Endothelial cell of umbilical vein (primary cell): ENCODE measurements around the gene SEC14L1. TPM values are rescaled to one million over a fixed set of nuclear protein-coding genes. Genes with fewer than 3 reads are reported as not detected.

Source experiments
- BruUV-seq: library from RNA; stranded (reverse); fragments of 400-500 nt; replicated peaks from 2 replicates; lab custom pipeline; 2021; lab: Mats Ljungman, UMichigan
- CTCF ChIA-PET: fragments of 300-600, 350-600 bp; sonication (Branson Sonifier 250); formaldehyde crosslinking; loops from one replicate; lab custom pipeline; 2021; ENCODE audit warnings: antibody characterized with exemption, inconsistent platforms; lab: Charles Lee
- POLR2A ChIA-PET: fragments of 300-600, 350-600 bp; sonication (Branson Sonifier 250); formaldehyde crosslinking; loops from one replicate; lab custom pipeline; 2021; ENCODE audit warnings: antibody characterized with exemption, inconsistent platforms; lab: Charles Lee
- DNase-seq: peaks from one replicate; pipeline ENCODE4 v3.0.0-alpha.2; 2011; ENCODE audit warnings: low read depth, low spot score
- FAIRE-seq: peaks from 2 replicates; lab custom pipeline; 2011; peaks lifted over from hg19 to GRCh38; lab: Jason Lieb, UNC
- H2AFZ ChIP-seq: 2 replicates; pipeline ENCODE4 v1.6.0; 2012; ENCODE audit warnings: low read depth, low read length, control low read depth, inconsistent platforms
- H3K27ac ChIP-seq: 2 replicates; pipeline ENCODE4 v1.5.1; 2011; ENCODE audit warnings: low read depth, mild to moderate bottlenecking, control low read depth, low read length, moderate library complexity; ENCODE audit not compliant: insufficient read depth
- H3K27me3 ChIP-seq, 2 experiments: 2 replicates each; pipeline versions ENCODE4 v1.6.0 to v1.6.1; 2011; ENCODE audit warnings: low read length in 2 of 2, mixed read lengths in 1 of 2; ENCODE audit not compliant: control insufficient read depth in 2 of 2, insufficient read depth in 2 of 2
- H3K36me3 ChIP-seq, 2 experiments: 2 replicates in 1 of 2; 3 replicates in 1 of 2; pipeline ENCODE4 v1.5.1; 2011; ENCODE audit warnings: low read length in 2 of 2, mild to moderate bottlenecking in 1 of 2, moderate library complexity in 1 of 2; ENCODE audit not compliant: control insufficient read depth in 2 of 2, insufficient read depth in 2 of 2; ENCODE audit errors: extremely low read depth in 1 of 2
- H3K4me1 ChIP-seq: 3 replicates; pipeline ENCODE4 v1.5.1; 2011; ENCODE audit warnings: mild to moderate bottlenecking, low read length; ENCODE audit not compliant: control insufficient read depth, insufficient read depth; ENCODE audit errors: extremely low read depth
- H3K4me2 ChIP-seq: 2 replicates; pipeline ENCODE4 v1.6.1; 2011; ENCODE audit warnings: low read length, control low read depth, mixed read lengths; ENCODE audit not compliant: insufficient read depth
- H3K4me3 ChIP-seq, 3 experiments: fragments of 200-600 bp in 1 of 3; sonication (generic), shearing (Covaris generic) in 1 of 3; replicated peaks in 1 of 3; 2 replicates each; pipeline ENCODE4 v1.5.1; 2011 to 2016; ENCODE audit warnings: control low read depth in 3 of 3, low read length in 3 of 3, mild to moderate bottlenecking in 2 of 3, inconsistent platforms in 1 of 3, low read depth in 1 of 3, moderate library complexity in 1 of 3; ENCODE audit not compliant: insufficient read depth in 1 of 3
- H3K79me2 ChIP-seq: 2 replicates; pipeline ENCODE4 v1.6.0; 2012; ENCODE audit warnings: low read length, inconsistent platforms; ENCODE audit not compliant: control insufficient read depth, insufficient read depth
- H3K9ac ChIP-seq: replicated peaks from 2 replicates; pipeline ENCODE3; 2011; ENCODE audit warnings: low read length, control low read depth; ENCODE audit not compliant: insufficient read depth; ENCODE audit errors: extremely low read depth
- H3K9me1 ChIP-seq: replicated peaks from 3 replicates; pipeline ENCODE4 v1.6.0; 2011; ENCODE audit warnings: mild to moderate bottlenecking, low read length; ENCODE audit not compliant: control insufficient read depth, insufficient read depth; ENCODE audit errors: extremely low read depth
- H3K9me3 ChIP-seq: replicated peaks from 2 replicates; pipeline ENCODE4 v1.5.1; 2012; ENCODE audit warnings: low read length, inconsistent platforms; ENCODE audit not compliant: control insufficient read depth, insufficient read depth
- H4K20me1 ChIP-seq: replicated peaks from 2 replicates; pipeline ENCODE3; 2011; ENCODE audit warnings: mild to moderate bottlenecking, low read length; ENCODE audit not compliant: control insufficient read depth, insufficient read depth; ENCODE audit errors: extremely low read depth
- CTCF ChIP-seq, 2 donors: IDR thresholded peaks; 1 replicate in 1 of 2; 2 replicates in 1 of 2; pipeline ENCODE4 v1.5.1; 2011; ENCODE audit warnings: low read length in 2 of 2, mild to moderate bottlenecking in 2 of 2, moderate library complexity in 2 of 2, control low read depth in 1 of 2, inconsistent platforms in 1 of 2, low read depth in 1 of 2; ENCODE audit not compliant: insufficient read depth in 1 of 2; ENCODE audit errors: extremely low read depth in 1 of 2
- EZH2 ChIP-seq: IDR thresholded peaks from 2 replicates; pipeline ENCODE4 v1.6.1; 2012; ENCODE audit warnings: borderline replicate concordance, low read depth, mild to moderate bottlenecking, moderate library complexity, low read length, inconsistent platforms; ENCODE audit not compliant: severe bottlenecking
- FOS ChIP-seq: IDR thresholded peaks from 2 replicates; pipeline ENCODE4 v1.6.1; 2011; ENCODE audit warnings: mild to moderate bottlenecking, low read length, moderate library complexity, borderline replicate concordance; ENCODE audit not compliant: insufficient read depth
- GATA2 ChIP-seq: IDR thresholded peaks from 2 replicates; pipeline ENCODE4 v1.7.0; 2011; ENCODE audit warnings: low read depth, mild to moderate bottlenecking, moderate library complexity, mixed read lengths, low read length; ENCODE audit not compliant: insufficient read length, insufficient read depth
- JUN ChIP-seq: IDR thresholded peaks from 2 replicates; pipeline ENCODE4 v1.6.1; 2011; ENCODE audit warnings: borderline replicate concordance, low read depth; ENCODE audit not compliant: insufficient read length, insufficient read depth
- MYC ChIP-seq: IDR thresholded peaks from one replicate; pipeline ENCODE4 v1.6.1; 2011; ENCODE audit warnings: mild to moderate bottlenecking, low read depth, low read length
- POLR2A ChIP-seq: IDR thresholded peaks from 2 replicates; pipeline ENCODE4 v1.6.1; 2012; ENCODE audit warnings: low read depth, mild to moderate bottlenecking, control low read depth, low read length
- POLR2AphosphoS5 ChIP-seq: IDR thresholded peaks from 2 replicates; pipeline ENCODE4 v1.6.1; 2012; ENCODE audit warnings: low read depth, mild to moderate bottlenecking, control low read depth, low read length, moderate library complexity; ENCODE audit not compliant: insufficient read depth
- dilution Hi-C: fragments of 300-500 bp; cut with MboI; formaldehyde crosslinking; loops from one replicate; pipeline ENCODE4 v1.15.0; 2019; ENCODE audit warnings: low sequenced_read_pairs; ENCODE audit not compliant: extremely low pct_ligation_motif_present
- intact Hi-C: fragments of 100-400 bp; cut with micrococcal nuclease; formaldehyde crosslinking; loops from one replicate; pipeline ENCODE4 v1.10.0; 2022
- polyA plus RNA-seq, 4 experiments: library from polyadenylated mRNA; depleted of rRNA in 3 of 4; stranded (reverse) in 3 of 4; unstranded in 1 of 4; fragments of >200 nt; gene quantifications; 2 replicates each; pipeline versions ENCODE4 v1.2.1 to v1.2.3, GENCODE V29; 2011 to 2012; ENCODE audit warnings: missing spikeins in 1 of 4
- total RNA-seq: library from RNA; stranded (reverse); gene quantifications from 2 replicates; pipeline ENCODE4 v1.2.3, GENCODE V29; 2021
- TF ChIP-seq, protein P1 (sequence below): IDR thresholded peaks from 2 replicates; pipeline ENCODE4 v1.6.1; 2011; ENCODE audit not compliant: insufficient read depth, insufficient read length

Gene SEC14L1
- total and polyA plus RNA-seq, 2 donors (not counting 3 experiments of a cell fraction or from before 2014, with no cell fraction given): 215 to 631 TPM

DNA sequence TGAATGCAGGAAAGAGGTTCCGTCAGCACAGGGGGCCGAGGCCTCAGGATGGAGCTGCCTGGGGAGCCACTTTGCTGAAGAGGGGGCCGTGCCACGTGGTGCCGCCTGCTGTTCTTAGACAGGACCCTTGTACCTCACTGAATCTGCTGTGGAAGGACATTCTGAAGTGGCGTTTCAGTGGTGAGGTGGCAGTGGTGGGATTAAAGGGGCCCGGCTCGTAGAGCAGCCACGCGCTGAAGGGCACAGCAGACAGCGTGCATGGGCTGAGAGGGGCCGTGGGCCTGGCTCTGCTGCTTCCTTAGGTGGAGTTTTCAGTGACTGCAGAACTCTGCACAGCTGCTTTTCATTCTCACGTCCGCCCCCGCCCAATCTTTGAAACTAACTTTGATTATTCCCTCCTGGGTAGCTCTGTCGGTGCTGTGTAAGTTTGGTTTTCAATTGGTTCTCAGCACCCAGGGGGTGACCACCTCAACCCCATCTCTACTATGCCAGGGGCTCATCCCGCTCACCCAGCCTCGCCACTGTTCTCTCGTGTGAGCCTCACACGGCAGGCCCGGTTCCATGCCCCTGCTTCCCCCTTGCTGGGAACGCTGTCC is 70.3 kb downstream of the SEC14L1 start:
- H4K20me1 ChIP-seq: no peaks in the 10 kb centered on the region
- no peak for TF ChIP-seq GATA2
- no peak for TF ChIP-seq POLR2A
- TF ChIP-seq CTCF (IDR thresholded peaks at IDR 0.05; ENCODE audit: extremely low read depth in 1 of 2, insufficient read depth in 1 of 2, low read depth in 1 of 2, low read length in 2 of 2): no peak
- TF ChIP-seq MYC: no peak
- no peak for TF ChIP-seq JUN
- TF ChIP-seq, protein P1, sequence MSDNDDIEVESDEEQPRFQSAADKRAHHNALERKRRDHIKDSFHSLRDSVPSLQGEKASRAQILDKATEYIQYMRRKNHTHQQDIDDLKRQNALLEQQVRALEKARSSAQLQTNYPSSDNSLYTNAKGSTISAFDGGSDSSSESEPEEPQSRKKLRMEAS: no peak
- TF ChIP-seq POLR2AphosphoS5: no peak
- no peak for TF ChIP-seq FOS
- no peak for TF ChIP-seq EZH2
- no TSS peak for BruUV-seq
- no peak overlapping the region for H3K9ac ChIP-seq
- no peaks in the 10 kb centered on the region for H3K9me1 ChIP-seq
- H3K27ac ChIP-seq: no peak overlapping the region
- no peak overlapping the region for H2AFZ ChIP-seq
- no peak for FAIRE-seq
- dilution Hi-C loops (no loop called here), intact Hi-C loops (no loop called here)
- H3K4me2 ChIP-seq: no peak overlapping the region
- POLR2A ChIA-PET: no interaction called here
- no peak for DNase-seq
- peaks cover 70 to 71% of the 10 kb centered on the region in 2 experiments for H3K36me3 ChIP-seq
- H3K4me1 ChIP-seq: peaks cover 32% of the 10 kb centered on the region
- H3K4me3 ChIP-seq: no peak overlapping the region
- CTCF ChIA-PET: interaction anchor here (1.1 kb wide), 1 partner anchor 29 kb away, joined by 3 read pairs; no protein-coding TSS in a partner anchor
- H3K27me3 ChIP-seq: no peaks in the 10 kb centered on the region
- H3K79me2 ChIP-seq: peaks cover 80% of the 10 kb centered on the region
- no peaks in the 10 kb centered on the region for H3K9me3 ChIP-seq
